Progenitor cell of endocrine pancreas (in vitro differentiated cells): ENCODE measurements around the gene DNLZ. TPM values are rescaled to one million over a fixed set of nuclear protein-coding genes. Genes with fewer than 3 reads are reported as not detected.

Experiments
- DNase-seq: peaks from one replicate; pipeline ENCODE4 v3.0.0; 2021; ENCODE audit warnings: low spot score; ENCODE audit not compliant: unreplicated experiment
- H3K27ac Mint-ChIP-seq: 2 replicates; pipeline ENCODE4 v1.8.0; 2021; ENCODE audit warnings: mild to moderate bottlenecking, moderate library complexity, mixed read lengths
- H3K27me3 Mint-ChIP-seq: 2 replicates; pipeline ENCODE4 v1.8.0; 2021; ENCODE audit warnings: mixed read lengths
- H3K36me3 Mint-ChIP-seq: 2 replicates; pipeline ENCODE4 v1.8.0; 2022; ENCODE audit warnings: mixed read lengths; ENCODE audit not compliant: insufficient read depth
- H3K4me1 Mint-ChIP-seq: 2 replicates; pipeline ENCODE4 v1.8.0; 2021; ENCODE audit warnings: low read depth, mixed read lengths
- H3K4me3 Mint-ChIP-seq: 2 replicates; pipeline ENCODE4 v1.8.0; 2021; ENCODE audit warnings: low read depth, mild to moderate bottlenecking, moderate library complexity, mixed read lengths
- H3K9me3 Mint-ChIP-seq: 2 replicates; pipeline ENCODE4 v1.8.0; 2021; ENCODE audit warnings: low read depth, mixed read lengths
- CTCF ChIP-seq: fragments of 200-600 bp; sonication (generic); IDR thresholded peaks from one replicate; pipeline ENCODE4 v1.5.0; 2021; ENCODE audit warnings: antibody characterized with exemption, mild to moderate bottlenecking; ENCODE audit not compliant: unreplicated experiment
- total RNA-seq: library from RNA; stranded (reverse); gene quantifications from 2 replicates; pipeline ENCODE4 v1.2.1, GENCODE V29; 2021

DNLZ gene
- total RNA-seq, 1 donor from 2014 or later, result 16.2 TPM

- H3K27me3 Mint-ChIP-seq, result no peaks in the 10 kb centered on the region
- no peak for TF ChIP-seq CTCF
- no peak for DNase-seq
- H3K36me3 Mint-ChIP-seq, result no peaks in the 10 kb centered on the region
- H3K4me1 Mint-ChIP-seq, result peaks cover 3% of the 10 kb centered on the region
- H3K9me3 Mint-ChIP-seq, result no peaks in the 10 kb centered on the region
- no peak overlapping the region for H3K4me3 Mint-ChIP-seq
- H3K27ac Mint-ChIP-seq, result no peak overlapping the region
Observed at GRCh38 chr9:136346157-136346481, 17.4 kb downstream of the DNLZ start.

- DNase-seq, result peak; percentile 50
- H3K27ac Mint-ChIP-seq, result peak overlapping the region; percentile 71
- no peaks in the 10 kb centered on the region for H3K27me3 Mint-ChIP-seq
- no peaks in the 10 kb centered on the region for H3K36me3 Mint-ChIP-seq
- H3K9me3 Mint-ChIP-seq, result no peaks in the 10 kb centered on the region
- peaks cover 3% of the 10 kb centered on the region for H3K4me1 Mint-ChIP-seq
- TF ChIP-seq CTCF, result peak; percentile 53
- no peak overlapping the region for H3K4me3 Mint-ChIP-seq
Observed at GRCh38 chr9:136345281-136346156, 18.0 kb downstream of the DNLZ start.

- TF ChIP-seq CTCF, result no peak
- Mint-ChIP-seq H3K9me3 (no peaks in the 10 kb centered on the region), H3K4me1 (peaks cover 3% of the 10 kb centered on the region), H3K27me3 (no peaks in the 10 kb centered on the region), H3K36me3 (peaks cover 1% of the 10 kb centered on the region), H3K4me3 (no peak overlapping the region), H3K27ac (peak overlapping the region; percentile 71)
- DNase-seq, result no peak
Observed at GRCh38 chr9:136344544-136345280, 18.8 kb downstream of the DNLZ start.

- Mint-ChIP-seq H3K4me1 (peaks cover 3% of the 10 kb centered on the region), H3K27me3 (no peaks in the 10 kb centered on the region), H3K36me3 (peaks cover 3% of the 10 kb centered on the region), H3K9me3 (no peaks in the 10 kb centered on the region), H3K4me3 (no peak overlapping the region), H3K27ac (peak overlapping the region; percentile 20)
- DNase-seq, result no peak
- TF ChIP-seq CTCF, result no peak
Observed at GRCh38 chr9:136343884-136344269, 19.7 kb downstream of the DNLZ start.

GRCh38 chr9:136343121-136343883, 20.2 kb downstream of the DNLZ start:
- Mint-ChIP-seq H3K27me3 (no peaks in the 10 kb centered on the region), H3K4me3 (no peak overlapping the region), H3K36me3 (peaks cover 4% of the 10 kb centered on the region), H3K27ac (peak overlapping the region; percentile 87), H3K9me3 (no peaks in the 10 kb centered on the region), H3K4me1 (peaks cover 3% of the 10 kb centered on the region)
- no peak for DNase-seq
- TF ChIP-seq CTCF, result no peak
